ENCODE measurements around the gene DDX51.

- no peak for TF ChIP-seq CTCF (IDR thresholded peaks at IDR 0.05)
- TF ChIP-seq ZFX (IDR thresholded peaks at IDR 0.05; ENCODE audit: borderline replicate concordance) = no peak
Measured at GRCh38 chr12:132170637-132171292, 26.6 kb upstream of the DDX51 start.

Data from 22Rv1 (cell line).